GM20000 (cell line): ENCODE measurements around the gene TREM1.
"Not testable (repeated sequence)": the region's sequence is repeated elsewhere in the genome, so short reads cannot be mapped to it uniquely, and the experiment has no call there.

Experiments used
- DNase-seq: peaks from one replicate; pipeline ENCODE4 v3.0.0; 2012; ENCODE audit warnings: low spot score
- CTCF ChIP-seq: IDR thresholded peaks from 2 replicates; pipeline ENCODE4 v1.5.1; 2012; ENCODE audit warnings: mild to moderate bottlenecking, control low read depth; ENCODE audit errors: extremely low read depth, missing control alignments

TREM1 gene

GRCh38 chr6:41315943-41316620 lies 29.6 kb upstream of the TREM1 start:
- DNase-seq = no peak
- no peak for TF ChIP-seq CTCF

DNA sequence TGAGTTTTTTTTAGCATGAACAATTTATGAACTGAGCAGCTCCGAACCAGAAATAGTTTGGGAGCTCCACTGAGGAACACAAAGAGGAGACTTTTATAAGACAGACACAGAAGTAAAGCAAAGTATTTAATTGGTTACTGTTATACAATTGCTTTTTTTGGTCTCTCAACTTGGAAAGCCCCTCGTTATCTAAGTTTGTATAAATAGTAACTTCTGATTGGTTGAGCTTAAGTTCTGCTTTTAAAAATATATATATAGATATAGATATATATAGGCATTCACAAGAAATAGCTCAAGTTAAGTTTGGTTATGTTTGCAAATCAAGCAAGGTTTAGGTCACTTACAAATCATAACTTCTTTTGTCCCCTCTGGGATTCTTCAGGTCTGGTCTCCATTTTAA lies 28.7 kb upstream of the TREM1 start:
- DNase-seq = no peak
- TF ChIP-seq CTCF = no peak

GRCh38 chr6:41306187-41306854 lies 19.8 kb upstream of the TREM1 start:
- peak; percentile 57 for DNase-seq
- no peak for TF ChIP-seq CTCF

DNA sequence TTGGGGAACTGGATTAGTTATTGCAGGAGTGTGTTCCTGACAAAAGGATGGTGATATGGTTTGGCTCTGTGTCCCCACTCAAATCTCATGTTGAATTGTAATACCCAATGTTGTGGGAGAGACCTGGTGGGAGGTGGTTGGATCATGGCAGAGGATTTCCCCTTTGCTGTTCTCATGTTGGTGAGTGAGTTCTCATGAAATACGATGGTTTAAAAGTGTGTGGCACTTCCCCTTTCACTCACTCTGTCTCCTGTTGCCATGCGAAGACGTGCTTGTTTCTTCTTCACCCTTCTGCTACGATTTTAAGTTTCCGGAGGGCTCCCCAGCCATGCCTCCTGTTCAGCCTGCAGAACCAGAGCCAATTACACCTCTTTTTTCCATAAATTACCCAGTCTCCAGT lies 16.2 kb upstream of the TREM1 start:
- DNase-seq = no peak
- no peak for TF ChIP-seq CTCF

DNA sequence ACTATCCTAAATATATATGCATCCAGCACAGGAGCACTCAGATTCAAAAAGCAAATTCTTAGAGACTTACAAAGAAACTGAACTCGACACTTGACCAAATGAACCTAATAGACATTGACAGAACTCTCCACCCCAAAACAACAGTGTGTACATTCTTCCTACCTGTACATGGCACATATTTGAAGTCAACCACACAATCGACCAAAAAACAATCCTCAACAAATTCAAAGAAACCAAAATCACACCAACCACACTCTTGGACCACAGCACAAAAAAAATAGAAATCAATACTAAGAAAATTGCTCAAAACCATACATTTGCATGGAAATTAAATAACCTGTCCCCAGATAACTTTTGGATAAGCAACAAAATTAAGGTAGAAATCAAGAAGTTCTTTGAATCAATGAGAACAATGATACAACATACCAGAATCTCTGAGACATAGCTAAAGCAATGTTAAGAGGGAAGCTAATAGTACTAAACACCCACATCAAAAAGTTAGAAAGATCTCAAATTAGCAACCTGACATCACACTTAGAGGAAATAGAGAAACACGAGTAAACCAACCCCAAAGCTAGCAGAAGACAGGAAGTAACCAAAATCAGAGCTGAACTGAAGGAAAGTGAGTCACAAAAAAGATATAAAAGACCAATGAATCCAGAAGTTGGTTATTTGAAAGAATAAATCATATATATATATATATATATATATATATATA lies 12.5 kb upstream of the TREM1 start:
- DNase-seq = no peak

DNA sequence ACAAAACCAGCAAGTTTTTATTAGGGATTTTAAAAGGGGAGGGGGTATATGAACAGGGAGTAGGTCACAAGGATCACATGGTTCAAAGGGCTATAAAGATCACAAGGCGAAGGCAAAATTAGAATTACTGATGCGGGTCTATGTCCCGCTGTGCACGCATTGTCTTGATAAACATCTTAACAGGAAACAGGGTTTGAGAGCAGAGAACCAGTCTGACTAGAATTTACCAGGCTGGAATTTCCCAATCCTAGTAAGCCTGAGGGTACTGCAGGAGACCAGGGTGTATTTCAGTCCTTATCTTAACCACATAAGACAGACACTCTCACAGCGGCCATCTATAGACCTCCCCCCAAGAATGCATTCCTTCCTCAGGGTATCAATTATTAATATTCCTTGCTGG lies 10.8 kb upstream of the TREM1 start:
- DNase-seq = not testable (repeated sequence)

More for the DNA sequence above, 12.5 kb upstream of the TREM1 start:
- no peak for TF ChIP-seq CTCF

DNA sequence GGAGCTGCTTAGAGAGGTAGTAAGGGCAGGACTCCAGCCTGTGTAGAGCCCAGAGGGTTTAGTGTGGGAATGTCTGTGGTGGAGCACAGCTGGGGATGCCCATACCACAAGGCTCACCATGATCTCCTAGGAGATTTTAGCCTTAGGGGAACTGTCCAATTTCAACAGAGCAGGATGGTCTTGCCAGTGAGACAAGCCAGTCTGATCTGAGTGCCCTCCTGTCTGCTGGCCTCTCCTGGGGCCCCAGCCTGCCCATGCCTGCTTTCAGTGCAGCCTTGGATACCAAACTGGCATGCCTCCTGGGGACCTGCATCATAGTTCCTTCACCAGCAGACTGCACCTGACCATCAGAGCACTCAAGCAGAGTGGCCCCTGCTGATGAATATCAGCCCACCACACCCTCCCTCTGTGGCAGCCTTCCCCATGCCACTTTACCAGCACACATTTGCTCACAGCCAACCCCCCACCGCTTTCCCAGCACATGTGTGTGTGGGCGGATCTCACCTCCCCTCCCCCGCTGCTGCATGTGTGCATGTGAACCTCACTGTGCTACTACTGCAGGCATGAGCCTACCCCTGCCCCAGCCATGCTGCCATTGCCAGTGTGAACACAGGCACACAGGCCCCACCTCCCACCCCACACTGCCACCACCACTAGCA lies 7.9 kb upstream of the TREM1 start:
- no peak for DNase-seq
- TF ChIP-seq CTCF = no peak
